HG02885 (cell line): ENCODE results near the gene TENM4.

Experiments
- ATAC-seq: cut with Tn5 transposase; IDR thresholded peaks from one replicate; pipeline ENCODE4 v1.9.1; 2021; ENCODE audit warnings: mild to moderate bottlenecking; ENCODE audit not compliant: unreplicated experiment, poor library complexity

The TENM4 gene

GRCh38 chr11:79396674-79397073 is 44.2 kb downstream of the TENM4 start:
- ATAC-seq = no peak

GRCh38 chr11:79396001-79396400 is 44.8 kb downstream of the TENM4 start:
- ATAC-seq = no peak

- ATAC-seq = no peak
Measured at GRCh38 chr11:79393362-79394043, 47.3 kb downstream of the TENM4 start.

- no peak for ATAC-seq
Measured at GRCh38 chr11:79392161-79392560, 48.7 kb downstream of the TENM4 start.

GRCh38 chr11:79390923-79391322 is 49.9 kb downstream of the TENM4 start:
- no peak for ATAC-seq

- no peak for ATAC-seq
Measured at GRCh38 chr11:79390477-79390876, 50.4 kb downstream of the TENM4 start.

GRCh38 chr11:79388201-79388600 is 52.6 kb downstream of the TENM4 start:
- ATAC-seq = no peak

- no peak for ATAC-seq
Measured at GRCh38 chr11:79383874-79384273, 57.0 kb downstream of the TENM4 start.

- ATAC-seq = no peak
Measured at GRCh38 chr11:79382301-79383050, 58.4 kb downstream of the TENM4 start.

GRCh38 chr11:79381036-79381435 is 59.8 kb downstream of the TENM4 start:
- ATAC-seq = no peak

GRCh38 chr11:79377406-79377805 is 63.4 kb downstream of the TENM4 start:
- no peak for ATAC-seq

- no peak for ATAC-seq
Measured at GRCh38 chr11:79375818-79376550, 64.8 kb downstream of the TENM4 start.

- no peak for ATAC-seq
Measured at GRCh38 chr11:79374727-79375126, 66.1 kb downstream of the TENM4 start.

GRCh38 chr11:79371724-79372123 is 69.1 kb downstream of the TENM4 start:
- ATAC-seq = no peak

- ATAC-seq = no peak
Measured at GRCh38 chr11:79371152-79371551, 69.7 kb downstream of the TENM4 start.

- ATAC-seq = no peak
Measured at GRCh38 chr11:79369055-79369454, 71.8 kb downstream of the TENM4 start.

GRCh38 chr11:79367844-79368243 is 73.0 kb downstream of the TENM4 start:
- no peak for ATAC-seq

GRCh38 chr11:79366218-79366617 is 74.6 kb downstream of the TENM4 start:
- ATAC-seq = no peak

GRCh38 chr11:79363861-79364378 is 76.9 kb downstream of the TENM4 start:
- ATAC-seq = no peak

- no peak for ATAC-seq
Measured at GRCh38 chr11:79363256-79363655, 77.6 kb downstream of the TENM4 start.

- no peak for ATAC-seq
Measured at GRCh38 chr11:79362821-79363220, 78.0 kb downstream of the TENM4 start.
